Measurements from ENCODE around the gene PIK3R5.
"Not testable (repeated sequence)": the region's sequence is repeated elsewhere in the genome, so short reads cannot be mapped to it uniquely, and the experiment has no call there.

Gene PIK3R5

GRCh38 chr17:8995711-8996110 is 30.2 kb upstream of the PIK3R5 start:
- no peak for TF ChIP-seq CTCF (IDR thresholded peaks at IDR 0.05; ENCODE audit: low read depth, low read length)

GRCh38 chr17:8994319-8994718 is 28.8 kb upstream of the PIK3R5 start:
- TF ChIP-seq CTCF (IDR thresholded peaks at IDR 0.05; ENCODE audit: low read depth, low read length), result peak; percentile 83
- H3K4me3 ChIP-seq (ENCODE audit: low read depth, low read length), result no peak overlapping the region

More at GRCh38 chr17:8995711-8996110, 30.2 kb upstream of the PIK3R5 start:
- no peak overlapping the region for H3K4me3 ChIP-seq (ENCODE audit: low read depth, low read length)

- peak; percentile 59 for TF ChIP-seq CTCF (IDR thresholded peaks at IDR 0.05; ENCODE audit: low read depth, low read length)
- H3K4me3 ChIP-seq (ENCODE audit: low read depth, low read length), result no peak overlapping the region
Observed at GRCh38 chr17:8991514-8992285, 26.2 kb upstream of the PIK3R5 start.

- H3K4me3 ChIP-seq (ENCODE audit: low read depth, low read length), result not testable (repeated sequence)
Observed at GRCh38 chr17:8988263-8988935, 22.9 kb upstream of the PIK3R5 start.

- TF ChIP-seq CTCF (IDR thresholded peaks at IDR 0.05; ENCODE audit: low read depth, low read length), result no peak
- H3K4me3 ChIP-seq (ENCODE audit: low read depth, low read length), result no peak overlapping the region
Observed at GRCh38 chr17:8986295-8986694, 20.8 kb upstream of the PIK3R5 start.

- no peak for TF ChIP-seq CTCF (IDR thresholded peaks at IDR 0.05; ENCODE audit: low read depth, low read length)
- H3K4me3 ChIP-seq (ENCODE audit: low read depth, low read length), result no peak overlapping the region
Observed at GRCh38 chr17:8985054-8985701, 19.7 kb upstream of the PIK3R5 start.

- not testable (repeated sequence) for H3K4me3 ChIP-seq (ENCODE audit: low read depth, low read length)
Observed at GRCh38 chr17:8984225-8984624, 18.7 kb upstream of the PIK3R5 start.

GRCh38 chr17:8981443-8981842 is 15.9 kb upstream of the PIK3R5 start:
- no peak for TF ChIP-seq CTCF (IDR thresholded peaks at IDR 0.05; ENCODE audit: low read depth, low read length)
- no peak overlapping the region for H3K4me3 ChIP-seq (ENCODE audit: low read depth, low read length)

All from WI38 (cell line).